Right cardiac atrium (tissue), 5 donors: ENCODE data around the gene AZU1. TPM values are rescaled to one million over a fixed set of nuclear protein-coding genes. Genes with fewer than 3 reads are reported as not detected.
"Not testable (repeated sequence)": the region's sequence is repeated elsewhere in the genome, so short reads cannot be mapped to it uniquely, and the experiment has no call there.

Experiments used
- ATAC-seq, 2 donors: fragments of 200-7000 bp; cut with Tn5 transposase; one replicate each; pipeline versions ENCODE4 v1.8.0 to v1.9.1; 2020; ENCODE audit warnings: moderate library complexity in 2 of 2, mild to moderate bottlenecking in 1 of 2
- DNase-seq, 3 donors: peaks; one replicate each; pipeline ENCODE4 v3.0.0-alpha.2; 2020
- H3K27ac ChIP-seq: one replicate; pipeline ENCODE4 v1.5.1; 2013; ENCODE audit warnings: mild to moderate bottlenecking, low read length, control low read depth, moderate library complexity
- H3K27me3 ChIP-seq: one replicate; pipeline ENCODE4 v1.6.1; 2013; ENCODE audit not compliant: control insufficient read depth, insufficient read depth
- H3K4me1 ChIP-seq: one replicate; pipeline ENCODE4 v1.6.1; 2013; ENCODE audit warnings: low read length; ENCODE audit not compliant: control insufficient read depth, insufficient read depth
- H3K4me3 ChIP-seq: one replicate; pipeline ENCODE4 v1.5.1; 2013; ENCODE audit warnings: low read length, control low read depth
- H3K9me3 ChIP-seq: one replicate; pipeline ENCODE4 v1.6.1; 2013; ENCODE audit warnings: low read length; ENCODE audit not compliant: control insufficient read depth
- WGBS: extraction: QIAGEN DNeasy Blood & Tissue Kit; methylation state at CpG from one replicate; pipeline ENCODE4 v1.1.7; 2013; 5-methylcytosine and 5-hydroxymethylcytosine counted together
- intact Hi-C, 4 donors: fragments of 100-400 bp; cut with DNase I; formaldehyde crosslinking; loops; one replicate each; pipeline versions ENCODE4 v1.11.0 to v1.14.0; 2022 to 2023
- polyA plus RNA-seq: library from polyadenylated mRNA; stranded (reverse); fragments of 200-250 nt; gene quantifications from one replicate; pipeline ENCODE4 v1.2.3, GENCODE V29; 2013
- total RNA-seq, 4 donors: library from RNA; stranded (reverse); fragmentation: NEBNext Ultra II Directional; extraction: Animal tissue kit (Norgen Biotek cat#: 25700); gene quantifications; one replicate each; pipeline ENCODE4 v1.2.1, GENCODE V29; 2021
- donor health status: healthy with polysubstance abuse.
- donor health status: DM: no; HTN: yes; CAD: no.
- donor health status: DM: no; HTN: no; CAD: no.
- donor health status: DM: no; HTN: yes; CAD: no; lungs with severe emphysema.
- donor health status: DM: yes; HTN: yes; CAD: no.

AZU1 gene
- total and polyA plus RNA-seq, 5 donors: 0.11 TPM; not detected in 4

GRCh38 chr19:840519-841206 lies 13.0 kb downstream of the AZU1 start, which contains the start of gene PRTN3:
Gene PRTN3, plus strand, starts transcription at chr19:840999. Its CDS starts 10 bp downstream, at chr19:841009.
- no peak within 1 kb of the TSS for H3K4me3 ChIP-seq
- DNase-seq: peak in 1 of 3 donors; percentile 58
- ATAC-seq: peak; percentile 10 to 26
- H3K9me3 ChIP-seq: no peaks in the 10 kb centered on the region
- no peak within 1 kb of the TSS for H3K27ac ChIP-seq
- intact Hi-C loops: no loop called here
- H3K27me3 ChIP-seq: no peaks in the 10 kb centered on the region
- H3K4me1 ChIP-seq: no peaks in the 10 kb centered on the region
- 63% methylated on average over 24 of the region's 24 CpGs for WGBS

GRCh38 chr19:842802-843179 lies 15.2 kb downstream of the AZU1 start:
- ATAC-seq, DNase-seq, H3K27me3 ChIP-seq, H3K9me3 ChIP-seq, intact Hi-C loops, H3K4me1 ChIP-seq, H3K27ac ChIP-seq, H3K4me3 ChIP-seq: not testable (repeated sequence)
- WGBS: 85% methylated on average over 7 of the region's 7 CpGs

- Histone ChIP-seq H3K27me3 (no peaks in the 10 kb centered on the region), H3K4me1 (no peaks in the 10 kb centered on the region), H3K9me3 (no peaks in the 10 kb centered on the region), H3K27ac (no peak overlapping the region), H3K4me3 (peak overlapping the region; percentile 42)
- peak in 2 of 3 donors; percentile 80 to 81 for DNase-seq
- intact Hi-C loops: no loop called here
- WGBS: 7% methylated on average over 46 of the region's 46 CpGs
- ATAC-seq: peak; percentile 27 to 67
These were observed 15.7 kb downstream of the AZU1 start for GRCh38 chr19:843180-843835.

- intact Hi-C loops: no loop called here
- H3K9me3 ChIP-seq: no peaks in the 10 kb centered on the region
- H3K4me3 ChIP-seq: peak overlapping the region; percentile 42
- no peaks in the 10 kb centered on the region for H3K27me3 ChIP-seq
- 33% methylated on average over 62 of the region's 70 CpGs for WGBS
- DNase-seq (peak in 1 of 3 donors; percentile 56), ATAC-seq (no peak)
- no peak overlapping the region for H3K27ac ChIP-seq
- H3K4me1 ChIP-seq: no peaks in the 10 kb centered on the region
These were observed 16.4 kb downstream of the AZU1 start for GRCh38 chr19:843836-844545.

DNA sequence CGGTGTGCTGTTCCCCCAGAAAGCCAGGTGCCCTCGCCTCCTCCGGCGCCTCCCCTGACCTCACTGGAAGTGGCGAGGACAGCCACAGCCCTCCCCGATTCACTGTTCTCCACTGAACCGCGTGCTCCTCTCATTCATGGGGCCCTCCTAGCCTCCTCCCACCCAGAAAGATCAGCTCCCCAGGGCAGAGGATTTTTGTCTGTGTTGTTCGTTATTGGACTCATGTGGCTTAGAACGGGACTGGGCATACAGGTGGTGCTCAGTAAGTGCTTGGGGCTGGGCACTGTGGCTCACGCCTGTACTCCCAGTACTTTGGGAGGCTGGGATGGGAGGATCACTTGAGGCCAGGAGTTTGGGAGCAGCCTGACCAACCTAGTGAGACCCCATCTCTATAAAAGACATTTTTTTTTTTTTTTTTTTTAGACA lies 16.9 kb downstream of the AZU1 start:
- WGBS: 48% methylated on average over 11 of the region's 11 CpGs
- Histone ChIP-seq H3K4me3 (no peak overlapping the region), H3K4me1 (no peaks in the 10 kb centered on the region), H3K27ac (no peak overlapping the region), H3K9me3 (no peaks in the 10 kb centered on the region), H3K27me3 (no peaks in the 10 kb centered on the region)
- no peak for DNase-seq
- intact Hi-C loops: no loop called here
- no peak for ATAC-seq

DNA sequence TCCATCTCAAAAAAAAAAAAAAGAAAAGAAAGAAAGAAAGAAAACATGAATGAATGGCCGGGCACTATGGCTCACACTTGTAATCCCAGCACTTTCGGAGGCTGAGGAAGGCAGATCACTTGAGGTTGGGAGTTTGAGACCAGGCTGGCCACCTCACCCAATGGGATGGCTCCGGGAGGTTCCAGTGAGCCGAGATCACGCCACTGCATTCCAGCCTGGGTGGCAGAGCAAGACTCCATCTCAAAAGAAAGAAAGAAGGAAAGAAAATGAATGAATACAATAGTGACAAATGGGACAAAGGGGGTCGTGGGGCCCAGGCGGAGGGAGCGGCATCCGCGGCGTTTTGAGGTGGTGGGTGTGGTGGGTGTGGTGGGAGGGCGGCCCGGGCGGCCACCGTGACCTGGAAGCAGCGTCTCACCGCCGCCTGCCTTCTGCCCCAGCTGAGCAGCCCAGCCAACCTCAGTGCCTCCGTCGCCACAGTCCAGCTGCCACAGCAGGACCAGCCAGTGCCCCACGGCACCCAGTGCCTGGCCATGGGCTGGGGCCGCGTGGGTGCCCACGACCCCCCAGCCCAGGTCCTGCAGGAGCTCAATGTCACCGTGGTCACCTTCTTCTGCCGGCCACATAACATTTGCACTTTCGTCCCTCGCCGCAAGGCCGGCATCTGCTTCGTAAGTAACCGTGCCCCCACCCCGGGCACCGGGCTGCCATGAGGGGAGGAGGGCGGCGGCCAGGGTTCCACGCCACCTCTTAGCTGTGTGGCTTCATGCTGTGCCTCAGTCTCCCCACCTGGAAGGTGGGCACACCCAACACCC lies 18.3 kb downstream of the AZU1 start:
- H3K4me1 ChIP-seq: no peaks in the 10 kb centered on the region
- no peak overlapping the region for H3K27ac ChIP-seq
- H3K4me3 ChIP-seq: no peak overlapping the region
- H3K27me3 ChIP-seq: no peaks in the 10 kb centered on the region
- H3K9me3 ChIP-seq: no peaks in the 10 kb centered on the region
- intact Hi-C loops: no loop called here
- ATAC-seq: no peak
- DNase-seq: peak in 1 of 3 donors; percentile 44
- 76% methylated on average over 37 of the region's 37 CpGs for WGBS

DNA sequence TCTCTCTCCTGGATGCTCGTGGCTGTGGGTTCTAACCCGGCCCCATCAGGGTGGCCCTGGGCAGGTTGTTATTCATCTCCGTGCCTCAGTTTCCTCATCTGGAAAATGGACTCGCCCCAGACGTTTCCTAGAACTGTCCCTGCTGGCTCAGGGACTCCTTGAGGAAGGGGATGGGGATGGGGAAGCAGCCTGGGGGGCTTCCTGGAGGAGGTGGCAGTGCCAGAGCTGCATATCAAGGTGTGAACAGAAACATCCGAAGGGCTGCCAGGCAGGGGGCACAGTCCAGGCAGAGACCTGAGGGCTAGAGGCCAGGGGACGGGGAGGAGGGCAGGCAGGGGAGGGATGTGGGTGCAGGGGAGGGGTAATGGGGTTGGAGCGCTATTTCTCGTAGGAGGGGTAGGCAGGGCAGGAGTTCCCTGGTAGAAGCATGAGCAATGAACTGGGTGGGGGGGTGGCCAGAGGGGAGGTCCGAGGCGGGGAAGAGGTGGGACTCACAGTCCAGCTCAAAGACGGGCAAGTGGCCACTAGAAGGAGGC lies 20.8 kb downstream of the AZU1 start:
- Histone ChIP-seq H3K9me3 (no peaks in the 10 kb centered on the region), H3K27ac (no peak overlapping the region), H3K4me1 (no peaks in the 10 kb centered on the region), H3K27me3 (no peaks in the 10 kb centered on the region), H3K4me3 (no peak overlapping the region)
- WGBS: 47% methylated on average over 12 of the region's 12 CpGs
- intact Hi-C loops: no loop called here
- DNase-seq: peak; percentile 62 to 80 (median 80)
- peak; percentile 4 to 20 for ATAC-seq

GRCh38 chr19:849195-849594 lies 21.6 kb downstream of the AZU1 start:
- DNase-seq, intact Hi-C loops, ATAC-seq, H3K9me3 ChIP-seq, H3K4me1 ChIP-seq, H3K27me3 ChIP-seq, H3K27ac ChIP-seq, H3K4me3 ChIP-seq: not testable (repeated sequence)
- 84% methylated on average over 8 of the region's 8 CpGs for WGBS

DNA sequence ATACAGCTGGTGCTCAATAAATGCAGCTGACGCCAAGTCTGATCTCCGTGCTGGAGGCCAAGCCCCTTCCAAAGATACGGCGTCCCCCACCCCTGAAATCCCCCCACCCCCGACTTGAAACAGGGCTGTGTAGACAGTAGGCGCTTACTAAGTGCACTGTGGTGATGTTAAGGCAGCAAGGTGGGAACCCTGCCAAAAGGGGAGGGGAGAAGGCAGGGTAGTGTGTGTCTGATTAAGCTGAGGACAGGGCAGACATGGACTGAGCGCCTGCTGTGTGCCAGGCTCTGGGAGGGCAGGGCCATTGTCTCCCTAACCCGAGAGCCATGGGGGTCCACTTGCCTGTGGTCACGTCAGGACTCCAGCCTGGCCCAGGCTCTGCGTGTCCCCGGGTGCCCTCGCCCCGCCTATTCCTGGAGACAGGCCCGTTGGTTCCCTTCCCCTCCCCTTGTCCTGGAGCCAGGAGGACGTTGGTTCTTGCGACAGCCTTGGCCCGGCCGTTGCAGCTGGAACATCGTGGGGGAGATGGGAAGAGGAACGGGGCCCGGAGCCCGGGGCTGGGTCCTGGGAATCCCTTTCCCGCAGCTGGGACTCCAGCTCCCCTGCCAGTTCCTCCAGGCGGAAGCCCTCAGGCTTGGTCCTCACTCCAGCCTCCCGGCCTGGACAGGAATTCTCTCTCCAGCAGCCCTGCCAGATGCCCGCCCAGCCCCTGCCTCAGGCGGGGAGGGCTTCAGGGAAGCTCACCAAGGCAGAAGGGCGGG lies 22.8 kb downstream of the AZU1 start:
- peak; percentile 90 to 91 for ATAC-seq
- 17% methylated on average over 28 of the region's 28 CpGs for WGBS
- Histone ChIP-seq H3K9me3 (no peaks in the 10 kb centered on the region), H3K27me3 (no peaks in the 10 kb centered on the region), H3K27ac (peak overlapping the region; percentile 34), H3K4me1 (no peaks in the 10 kb centered on the region), H3K4me3 (no peak overlapping the region)
- DNase-seq: peak; percentile 96 to 98 (median 97)
- intact Hi-C loops: loop anchor here in 2 of 4 donors (10.0 kb wide), 2 partner anchors 46 to 76 kb away; no protein-coding TSS in a partner anchor

DNA sequence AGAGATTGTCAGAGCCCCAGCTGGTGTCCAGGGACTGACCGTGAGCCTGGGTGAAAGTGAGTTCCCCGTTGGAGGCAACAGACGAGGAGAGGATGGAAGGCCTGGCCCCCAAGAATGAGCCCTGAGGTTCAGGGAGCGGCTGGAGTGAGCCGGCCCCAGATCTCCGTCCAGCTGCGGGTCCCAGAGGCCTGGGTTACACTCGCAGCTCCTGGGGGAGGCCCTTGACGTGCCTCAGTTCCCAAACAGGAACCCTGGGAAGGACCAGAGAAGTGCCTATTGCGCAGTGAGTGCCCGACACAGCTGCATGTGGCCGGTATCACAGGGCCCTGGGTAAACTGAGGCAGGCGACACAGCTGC lies 23.3 kb downstream of the AZU1 start:
- H3K4me1 ChIP-seq: no peaks in the 10 kb centered on the region
- H3K27ac ChIP-seq: peak overlapping the region; percentile 34
- ATAC-seq (no peak), DNase-seq (peak in 1 of 3 donors; percentile 31)
- H3K27me3 ChIP-seq: no peaks in the 10 kb centered on the region
- intact Hi-C loops: loop anchor here in 2 of 4 donors (10.0 kb wide), 2 partner anchors 46 to 76 kb away; no protein-coding TSS in a partner anchor
- no peak overlapping the region for H3K4me3 ChIP-seq
- WGBS: 30% methylated on average over 13 of the region's 13 CpGs
- H3K9me3 ChIP-seq: no peaks in the 10 kb centered on the region
